Right lobe of liver (tissue), 6 donors: ENCODE data around the gene COX6B1. TPM values are rescaled to one million over a fixed set of nuclear protein-coding genes. Genes with fewer than 3 reads are reported as not detected.
A peak's percentile ranks its signal among the peaks of the same experiment; 100 is the strongest.

ENCODE experiments used
- ATAC-seq, 4 donors: fragments of 200-7000 bp; cut with Tn5 transposase; one replicate each; pipeline ENCODE4 v1.9.1; 2020; ENCODE audit warnings: mild to moderate bottlenecking in 4 of 4, moderate library complexity in 4 of 4
- DNase-seq, 3 donors: peaks; one replicate each; pipeline ENCODE4 v3.0.0-alpha.2; 2020
- H3K27ac ChIP-seq, 3 donors: fragments of 200-600 bp; one replicate each; pipeline ENCODE4 v1.8.0; 2022
- H3K27me3 ChIP-seq, 2 donors: fragments of 200-600 bp; one replicate each; pipeline ENCODE4 v1.8.0; 2022
- H3K36me3 ChIP-seq, 4 donors: fragments of 200-600 bp; sonication (generic) in 1 of 4; one replicate each; pipeline versions ENCODE4 v1.5.1 to v1.8.0; 2017 to 2022; ENCODE audit warnings: control low read depth in 1 of 4
- H3K4me1 ChIP-seq, 4 donors: fragments of 200-600 bp; sonication (generic) in 1 of 4; one replicate each; pipeline versions ENCODE4 v1.5.1 to v1.8.0; 2017 to 2022; ENCODE audit warnings: control low read depth in 1 of 4
- H3K4me3 ChIP-seq, 3 donors: fragments of 200-600 bp; one replicate each; pipeline ENCODE4 v1.8.0; 2022
- H3K9me3 ChIP-seq, 4 donors: fragments of 200-600 bp; sonication (generic) in 1 of 4; one replicate each; pipeline versions ENCODE4 v1.5.1 to v1.8.0; 2017 to 2022; ENCODE audit warnings: control low read depth in 1 of 4
- POLR2A ChIP-seq: fragments of 450-650 bp; IDR thresholded peaks from one replicate; pipeline ENCODE4 v1.6.1; 2017; ENCODE audit warnings: antibody characterized with exemption, mild to moderate bottlenecking
- WGBS: methylation state at CpG from one replicate; pipeline ENCODE4 v1.1.6; 2018; ENCODE audit warnings: low coverage, low lambda C conversion rate; ENCODE audit not compliant: insufficient coverage; ENCODE audit errors: missing lambda C conversion rate; 5-methylcytosine and 5-hydroxymethylcytosine counted together
- intact Hi-C, 2 donors: fragments of 100-400 bp; cut with DNase I; formaldehyde crosslinking; loops; one replicate each; pipeline versions ENCODE4 v1.11.2 to v1.14.1; 2022
- total RNA-seq, 6 experiments: library from RNA; depleted of rRNA in 2 of 6; stranded (reverse); fragments of >200 nt in 2 of 6; fragmentation: NEBNext Ultra II Directional in 3 of 6; extraction: Animal tissue kit (Norgen Biotek cat#: 25700) in 3 of 6; gene quantifications; one replicate each; pipeline versions ENCODE4 v1.1.0 to v1.2.4, GENCODE V29; 2016 to 2023
- TF ChIP-seq, protein P1 (sequence below), 4 donors: fragments of 200-600 bp in 3 of 4; fragments of 450-650 bp in 1 of 4; IDR thresholded peaks; one replicate each; pipeline versions ENCODE4 v1.5.1 to v1.8.0; 2016 to 2022; ENCODE audit warnings: antibody characterized with exemption in 4 of 4, mild to moderate bottlenecking in 2 of 4
- donor health status: DM: no; HTN: yes; CAD: no.
- donor health status: DM: no; HTN: no; CAD: no.
- donor health status: DM: no; HTN: no; CAD: no.
- donor health status: DM: no; HTN: yes; CAD: no.
- donor health status: DM: no; HTN: yes; CAD: no.

COX6B1 gene
- total RNA-seq, 6 experiments from 2014 or later = 189 to 697 (median 228) TPM

DNA sequence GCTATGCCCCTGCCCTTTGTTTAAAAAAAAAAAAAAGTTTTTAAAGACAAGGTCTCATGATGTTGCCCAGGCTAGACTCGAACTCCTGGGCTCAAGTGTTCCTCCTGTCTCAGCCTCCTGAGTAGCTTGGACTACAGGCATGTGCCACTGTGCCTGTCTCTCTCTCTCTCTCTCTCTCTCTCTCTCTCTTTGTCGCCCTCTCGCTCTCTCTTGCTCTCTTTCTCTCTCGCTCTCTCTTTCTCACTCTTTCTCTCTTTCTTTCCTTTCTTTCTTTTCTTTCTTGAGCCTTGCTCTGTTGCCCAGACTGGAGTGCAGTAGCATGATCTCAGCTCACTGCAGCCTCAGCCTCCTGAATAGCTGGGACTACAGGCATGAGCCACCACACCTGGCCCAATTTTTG is 7.5 kb downstream of the COX6B1 start:
- ATAC-seq (no peak), DNase-seq (no peak)
- Histone ChIP-seq H3K4me3 (no peak overlapping the region), H3K9me3 (no peaks in the 10 kb centered on the region), H3K27me3 (no peaks in the 10 kb centered on the region), H3K36me3 (peaks cover 10 to 82% (median 25%) of the 10 kb centered on the region in 4 donors), H3K27ac (no peak overlapping the region), H3K4me1 (peaks cover 0 to 7% (median 1%) of the 10 kb centered on the region in 4 donors)
- WGBS = 92% methylated on average over 4 of the region's 4 CpGs
- TF ChIP-seq, protein P1, sequence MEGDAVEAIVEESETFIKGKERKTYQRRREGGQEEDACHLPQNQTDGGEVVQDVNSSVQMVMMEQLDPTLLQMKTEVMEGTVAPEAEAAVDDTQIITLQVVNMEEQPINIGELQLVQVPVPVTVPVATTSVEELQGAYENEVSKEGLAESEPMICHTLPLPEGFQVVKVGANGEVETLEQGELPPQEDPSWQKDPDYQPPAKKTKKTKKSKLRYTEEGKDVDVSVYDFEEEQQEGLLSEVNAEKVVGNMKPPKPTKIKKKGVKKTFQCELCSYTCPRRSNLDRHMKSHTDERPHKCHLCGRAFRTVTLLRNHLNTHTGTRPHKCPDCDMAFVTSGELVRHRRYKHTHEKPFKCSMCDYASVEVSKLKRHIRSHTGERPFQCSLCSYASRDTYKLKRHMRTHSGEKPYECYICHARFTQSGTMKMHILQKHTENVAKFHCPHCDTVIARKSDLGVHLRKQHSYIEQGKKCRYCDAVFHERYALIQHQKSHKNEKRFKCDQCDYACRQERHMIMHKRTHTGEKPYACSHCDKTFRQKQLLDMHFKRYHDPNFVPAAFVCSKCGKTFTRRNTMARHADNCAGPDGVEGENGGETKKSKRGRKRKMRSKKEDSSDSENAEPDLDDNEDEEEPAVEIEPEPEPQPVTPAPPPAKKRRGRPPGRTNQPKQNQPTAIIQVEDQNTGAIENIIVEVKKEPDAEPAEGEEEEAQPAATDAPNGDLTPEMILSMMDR (IDR thresholded peaks at IDR 0.05) = no peak
- no peak for TF ChIP-seq POLR2A
- intact Hi-C loops = no loop called here

- no peak for ATAC-seq
- H3K9me3 ChIP-seq = no peaks in the 10 kb centered on the region
- intact Hi-C loops = no loop called here
- H3K27ac ChIP-seq = no peak overlapping the region
- H3K4me1 ChIP-seq = peaks cover 0 to 11% (median 5%) of the 10 kb centered on the region in 4 donors
- H3K27me3 ChIP-seq = no peaks in the 10 kb centered on the region
- 93% methylated on average over 5 of the region's 6 CpGs for WGBS
- TF ChIP-seq, protein P1 (IDR thresholded peaks at IDR 0.05) = no peak
- no peak for TF ChIP-seq POLR2A
- no peak overlapping the region for H3K4me3 ChIP-seq
- peaks cover 10 to 72% (median 25%) of the 10 kb centered on the region in 4 donors for H3K36me3 ChIP-seq
- DNase-seq = no peak
Measured at GRCh38 chr19:35656700-35657099, 8.6 kb downstream of the COX6B1 start.

DNA sequence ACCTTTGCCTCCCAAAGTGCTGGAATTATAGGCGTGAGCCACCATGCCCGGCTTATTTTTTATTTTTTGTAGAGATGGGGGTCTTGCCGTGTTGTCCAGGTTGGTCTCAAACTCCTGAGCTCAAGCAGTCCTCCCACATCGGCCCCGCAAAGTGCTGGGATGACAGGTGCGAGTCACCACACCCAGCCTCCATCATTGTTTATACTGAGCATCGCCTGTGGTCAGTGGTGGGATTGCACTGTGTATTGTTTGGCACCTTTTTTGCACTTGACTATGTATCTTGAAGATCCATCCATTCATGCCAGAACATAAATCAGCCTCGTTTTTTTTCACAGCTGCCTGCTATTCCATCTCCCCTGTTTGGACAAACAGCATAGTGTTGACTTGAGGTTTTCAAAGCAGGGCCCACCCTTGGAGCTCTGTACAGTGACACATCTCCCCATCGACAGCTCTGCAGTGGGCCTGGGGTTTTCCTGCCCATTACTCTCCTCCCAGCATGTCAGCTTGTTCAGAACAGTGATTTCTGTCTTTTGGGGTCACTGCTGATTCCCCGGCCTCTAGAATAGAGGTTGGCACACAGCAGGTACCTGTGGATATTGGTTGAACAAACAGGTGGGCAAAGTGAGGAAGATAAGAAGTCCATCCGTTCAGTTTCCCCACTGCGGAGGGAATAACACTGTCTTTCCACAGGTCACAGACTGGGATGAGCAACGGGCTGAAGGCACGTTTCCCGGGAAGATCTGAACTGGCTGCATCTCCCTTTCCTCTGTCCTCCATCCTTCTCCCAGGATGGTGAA is 10.0 kb downstream of the COX6B1 start:
- Histone ChIP-seq H3K4me1 (peaks cover 0 to 20% (median 8%) of the 10 kb centered on the region in 4 donors), H3K27ac (no peak overlapping the region), H3K27me3 (no peaks in the 10 kb centered on the region), H3K36me3 (peaks cover 10 to 60% (median 25%) of the 10 kb centered on the region in 4 donors), H3K9me3 (no peaks in the 10 kb centered on the region), H3K4me3 (no peak overlapping the region)
- TF ChIP-seq, protein P1 (IDR thresholded peaks at IDR 0.05) = no peak
- TF ChIP-seq POLR2A = no peak
- ATAC-seq = no peak
- 85% methylated on average over 11 of the region's 15 CpGs for WGBS
- intact Hi-C loops = no loop called here
- DNase-seq = no peak

DNA sequence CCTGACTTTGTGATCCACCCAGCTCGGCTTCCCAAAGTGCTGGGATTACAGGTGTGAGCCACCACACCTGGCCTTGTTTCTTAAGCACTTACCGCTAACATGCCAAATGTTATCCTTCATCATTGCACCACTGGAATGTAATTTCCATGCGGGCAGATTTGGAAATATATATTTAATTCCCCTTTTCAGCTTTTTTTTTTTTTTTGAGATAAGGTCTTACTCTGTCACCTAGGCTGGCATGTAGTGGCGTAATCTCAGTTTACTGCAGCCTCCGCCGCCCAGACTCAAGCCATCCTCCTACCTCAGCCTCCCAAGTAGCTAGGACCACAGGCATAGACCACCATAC is 13.8 kb downstream of the COX6B1 start:
- Histone ChIP-seq H3K27me3 (no peaks in the 10 kb centered on the region), H3K36me3 (peaks cover 8 to 26% (median 12%) of the 10 kb centered on the region in 4 donors), H3K27ac (peak overlapping the region in 2 of 3 donors; percentile 21 to 43), H3K4me1 (peaks cover 0 to 20% (median 8%) of the 10 kb centered on the region in 4 donors), H3K4me3 (no peak overlapping the region), H3K9me3 (no peaks in the 10 kb centered on the region)
- DNase-seq (no peak), ATAC-seq (no peak)
- 85% methylated on average over 5 of the region's 6 CpGs for WGBS
- intact Hi-C loops = no loop called here
- no peak for TF ChIP-seq POLR2A
- TF ChIP-seq, protein P1 (IDR thresholded peaks at IDR 0.05) = no peak
